ENCODE measurements around the gene QARS1.

DNA sequence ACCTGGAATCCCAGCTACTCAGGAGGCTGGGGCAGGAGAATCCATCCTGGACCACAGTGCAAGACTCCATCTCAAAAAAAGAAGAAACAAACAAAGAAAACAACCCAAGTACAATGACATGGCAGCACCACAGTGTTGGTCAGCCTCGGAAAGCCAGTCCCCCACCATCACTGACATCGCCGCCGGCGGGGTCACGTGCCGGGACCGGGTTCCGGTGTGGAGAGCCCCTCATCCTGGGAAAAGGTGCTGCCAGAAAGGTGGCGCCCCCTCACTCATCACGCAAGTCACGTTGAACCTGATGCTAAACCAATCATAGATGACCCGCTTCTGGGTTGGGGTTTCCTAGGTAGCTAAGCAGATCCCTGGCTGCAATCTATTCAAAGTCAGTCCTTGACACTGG, 28.4 kb downstream of the QARS1 start:
- TF ChIP-seq YY1 (IDR thresholded peaks at IDR 0.05; ENCODE audit: insufficient read depth, insufficient read length) (no peak), ZNF274 (IDR thresholded peaks at IDR 0.05; ENCODE audit: low read depth, low read length) (no peak), SUZ12 (IDR thresholded peaks at IDR 0.05; ENCODE audit: extremely low read depth, insufficient read depth, insufficient read length) (no peak)
